HEK293T (cell line): ENCODE data around the gene TCAIM.

ENCODE experiments used
- CTBP1 ChIP-seq: fragments of 450-650 bp; IDR thresholded peaks from 2 replicates; pipeline ENCODE4 v1.6.1; 2016; ENCODE audit warnings: borderline replicate concordance
- LEF1 ChIP-seq: fragments of 450-650 bp; IDR thresholded peaks from 2 replicates; pipeline ENCODE4 v1.6.1; 2017; ENCODE audit warnings: mild to moderate bottlenecking, borderline replicate concordance
- SUZ12 ChIP-seq: fragments of 450-650 bp; IDR thresholded peaks from 2 replicates; pipeline ENCODE4 v1.6.1; 2016; ENCODE audit warnings: mild to moderate bottlenecking

DNA sequence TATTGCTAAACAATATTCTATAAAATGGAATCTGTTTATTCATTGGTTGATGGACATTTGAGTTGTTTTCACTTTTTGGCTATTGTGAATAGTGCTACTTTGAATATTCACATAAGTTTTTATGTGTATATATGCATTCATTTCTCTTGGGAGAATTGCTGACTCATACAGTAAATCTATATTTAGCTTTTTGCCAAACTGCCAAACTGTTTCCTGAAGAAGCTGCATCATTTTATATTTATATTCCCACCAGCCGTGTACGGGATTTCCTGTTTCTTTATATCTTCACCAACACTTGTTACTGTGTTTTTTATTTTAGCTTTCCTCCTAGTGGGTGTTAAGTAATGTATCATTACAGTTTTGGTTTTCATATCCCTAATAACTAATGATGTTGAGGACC lies 12.5 kb upstream of the TCAIM start:
- no peak for TF ChIP-seq CTBP1
- no peak for TF ChIP-seq SUZ12
- TF ChIP-seq LEF1 = no peak
